H1 (cell line): ENCODE measurements around the gene ST8SIA2. TPM values are rescaled to one million over a fixed set of nuclear protein-coding genes. Genes with fewer than 3 reads are reported as not detected.

Experiments
- CTCF ChIA-PET: fragments of 300-600 bp; sonication (Branson Sonifier 250); formaldehyde crosslinking; loops from one replicate; lab custom pipeline; 2021; ENCODE audit not compliant: partially characterized antibody; lab: Charles Lee
- POLR2A ChIA-PET: fragments of 300-600 bp; sonication (Branson Sonifier 250); formaldehyde crosslinking; loops from one replicate; lab custom pipeline; 2021; ENCODE audit warnings: inconsistent platforms; ENCODE audit not compliant: partially characterized antibody; lab: Charles Lee
- DNase-seq, 2 experiments: peaks; one replicate each; pipeline versions ENCODE4 v3.0.0 to v3.0.0-alpha.2; 2010 to 2022; ENCODE audit warnings: low spot score in 2 of 2, low read depth in 1 of 2, mixed read lengths in 1 of 2
- FAIRE-seq: peaks from 2 replicates; lab custom pipeline; 2011; peaks lifted over from hg19 to GRCh38; lab: Jason Lieb, UNC
- H2AFZ ChIP-seq: 2 replicates; pipeline ENCODE4 v1.8.1; 2012; ENCODE audit warnings: low read length, inconsistent platforms
- H2AK5ac ChIP-seq: 2 replicates; pipeline ENCODE4 v1.6.1; 2013; ENCODE audit warnings: low read depth, low read length
- H2BK120ac ChIP-seq: replicated peaks from 2 replicates; pipeline ENCODE3; 2013; ENCODE audit warnings: low read depth, low read length, inconsistent platforms
- H2BK12ac ChIP-seq: 2 replicates; pipeline ENCODE4 v1.6.1; 2013; ENCODE audit warnings: low read depth, low read length
- H2BK15ac ChIP-seq: 2 replicates; pipeline ENCODE4 v1.6.1; 2013; ENCODE audit warnings: low read length
- H2BK20ac ChIP-seq: 2 replicates; pipeline ENCODE4 v1.6.1; 2013; ENCODE audit warnings: low read length
- H2BK5ac ChIP-seq: 2 replicates; pipeline ENCODE4 v1.6.1; 2013; ENCODE audit warnings: low read depth, low read length
- H3K14ac ChIP-seq: 2 replicates; pipeline ENCODE4 v1.6.1; 2013; ENCODE audit warnings: inconsistent platforms; ENCODE audit not compliant: insufficient read length
- H3K18ac ChIP-seq: 2 replicates; pipeline ENCODE4 v1.6.1; 2013; ENCODE audit warnings: low read length; ENCODE audit errors: extremely low read depth
- H3K23ac ChIP-seq: 2 replicates; pipeline ENCODE4 v1.6.1; 2013; ENCODE audit warnings: inconsistent platforms; ENCODE audit not compliant: insufficient read length
- H3K23me2 ChIP-seq: 2 replicates; pipeline ENCODE4 v1.6.1; 2013; ENCODE audit warnings: low read depth, low read length
- H3K27ac ChIP-seq: 2 replicates; pipeline ENCODE4 v1.6.1; 2011; ENCODE audit warnings: low read depth, low read length, inconsistent platforms
- H3K27me3 ChIP-seq, 4 experiments: replicated peaks in 1 of 4; 1 replicate in 1 of 4; 2 replicates in 3 of 4; pipeline versions ENCODE4 v1.6.1 to v1.8.1; 2011 to 2013; ENCODE audit warnings: low read length in 3 of 4, mild to moderate bottlenecking in 3 of 4, inconsistent platforms in 2 of 4, mixed read lengths in 2 of 4, moderate library complexity in 1 of 4; ENCODE audit not compliant: control insufficient read depth in 3 of 4, insufficient read depth in 3 of 4; ENCODE audit errors: extremely low read depth in 1 of 4
- H3K36me3 ChIP-seq, 4 experiments: 2 replicates each; pipeline versions ENCODE4 v1.6.1 to v1.8.1; 2011 to 2013; ENCODE audit warnings: mild to moderate bottlenecking in 4 of 4, low read length in 3 of 4, moderate library complexity in 2 of 4, control low read depth in 1 of 4, inconsistent platforms in 1 of 4; ENCODE audit not compliant: insufficient read depth in 4 of 4, control insufficient read depth in 2 of 4
- H3K4ac ChIP-seq: replicated peaks from 2 replicates; pipeline ENCODE3; 2013; ENCODE audit warnings: low read length, low read depth, mixed read lengths, inconsistent platforms; ENCODE audit not compliant: insufficient read length
- H3K4me1 ChIP-seq, 4 experiments: replicated peaks in 1 of 4; 1 replicate in 1 of 4; 2 replicates in 3 of 4; pipeline versions ENCODE4 v1.6.1 to v1.8.1; 2011 to 2013; ENCODE audit warnings: low read length in 3 of 4, inconsistent platforms in 2 of 4, mixed read lengths in 1 of 4; ENCODE audit not compliant: insufficient read depth in 4 of 4, control insufficient read depth in 3 of 4
- H3K4me2 ChIP-seq, 2 experiments: 2 replicates each; pipeline versions ENCODE4 v1.6.1 to v1.8.1; 2011 to 2013; ENCODE audit warnings: low read depth in 2 of 2, low read length in 2 of 2, control low read depth in 1 of 2, inconsistent platforms in 1 of 2, mild to moderate bottlenecking in 1 of 2; ENCODE audit not compliant: insufficient read depth in 1 of 2
- H3K4me3 ChIP-seq, 4 experiments: fragments of 200-600, 300-600 bp in 1 of 4; sonication (generic), shearing (Covaris generic), sonication (Bioruptor Twin) in 1 of 4; 2 replicates each; pipeline versions ENCODE4 v1.5.1 to v1.8.1; 2011 to 2016; ENCODE audit warnings: low read length in 4 of 4, low read depth in 3 of 4, control low read depth in 2 of 4, inconsistent platforms in 2 of 4, mild to moderate bottlenecking in 2 of 4, mixed read lengths in 1 of 4, moderate library complexity in 1 of 4; ENCODE audit not compliant: insufficient read depth in 2 of 4; ENCODE audit errors: extremely low read depth in 1 of 4
- H3K56ac ChIP-seq: replicated peaks from 2 replicates; pipeline ENCODE3; 2013; ENCODE audit warnings: low read depth, mild to moderate bottlenecking, mixed read lengths, low read length, inconsistent platforms; ENCODE audit not compliant: insufficient read length
- H3K79me1 ChIP-seq: 2 replicates; pipeline ENCODE4 v1.6.1; 2013; ENCODE audit warnings: low read depth, low read length, control low read depth
- H3K79me2 ChIP-seq, 2 experiments: 2 replicates each; pipeline versions ENCODE4 v1.6.1 to v1.8.1; 2012 to 2013; ENCODE audit warnings: low read length in 2 of 2, mild to moderate bottlenecking in 2 of 2, inconsistent platforms in 1 of 2; ENCODE audit not compliant: insufficient read depth in 2 of 2, control insufficient read depth in 1 of 2
- H3K9ac ChIP-seq, 4 experiments: replicated peaks in 1 of 4; 1 replicate in 1 of 4; 2 replicates in 3 of 4; pipeline versions ENCODE4 v1.6.1 to v1.8.1; 2011 to 2013; ENCODE audit warnings: low read depth in 3 of 4, low read length in 3 of 4, control low read depth in 2 of 4, mild to moderate bottlenecking in 2 of 4, moderate library complexity in 2 of 4, inconsistent platforms in 1 of 4; ENCODE audit errors: extremely low read depth in 1 of 4
- H3K9me3 ChIP-seq, 2 experiments: 2 replicates each; pipeline versions ENCODE4 v1.6.1 to v1.8.1; 2012 to 2013; ENCODE audit warnings: mild to moderate bottlenecking in 2 of 2, moderate library complexity in 2 of 2, control low read depth in 1 of 2, inconsistent platforms in 1 of 2, low read depth in 1 of 2, low read length in 1 of 2, mixed read lengths in 1 of 2; ENCODE audit not compliant: insufficient read depth in 2 of 2
- H4K20me1 ChIP-seq, 2 experiments: replicated peaks in 1 of 2; 2 replicates each; pipeline versions ENCODE3 to v1.8.1; 2011 to 2013; ENCODE audit warnings: inconsistent platforms in 2 of 2, low read length in 2 of 2, mild to moderate bottlenecking in 1 of 2; ENCODE audit not compliant: insufficient read depth in 2 of 2, control insufficient read depth in 1 of 2
- H4K5ac ChIP-seq: 2 replicates; pipeline ENCODE4 v1.6.1; 2013; ENCODE audit warnings: low read length, low read depth, mixed read lengths, inconsistent platforms; ENCODE audit not compliant: insufficient read length
- H4K8ac ChIP-seq: 2 replicates; pipeline ENCODE4 v1.8.0; 2013; ENCODE audit warnings: mild to moderate bottlenecking, moderate library complexity, low read length, inconsistent platforms; ENCODE audit not compliant: insufficient read depth; ENCODE audit errors: extremely low read depth
- H4K91ac ChIP-seq: replicated peaks from 2 replicates; pipeline ENCODE3; 2013; ENCODE audit warnings: low read length, mixed read lengths, inconsistent platforms; ENCODE audit not compliant: insufficient read length
- EGR1 ChIP-seq: IDR thresholded peaks from 2 replicates; pipeline ENCODE4 v1.6.1; 2011; ENCODE audit warnings: low read depth, low read length, borderline replicate concordance
- RAD21 ChIP-seq, 2 experiments: IDR thresholded peaks in 1 of 2; conservative IDR thresholded peaks in 1 of 2; 2 replicates each; pipeline ENCODE4 v1.6.1; 2011; ENCODE audit warnings: low read depth in 2 of 2, low read length in 2 of 2, improper control_type of control experiment in 1 of 2, inconsistent platforms in 1 of 2, mild to moderate bottlenecking in 1 of 2, moderate library complexity in 1 of 2
- RNF2 ChIP-seq: fragments of 200-900, 300-1000 bp; sonication (generic); IDR thresholded peaks from 2 replicates; pipeline ENCODE4 v1.7.1; 2016; ENCODE audit warnings: borderline replicate concordance, low read depth, mild to moderate bottlenecking, antibody characterized with exemption, low read length; ENCODE audit not compliant: poor library complexity, severe bottlenecking; ENCODE audit errors: missing control alignments
- SUZ12 ChIP-seq: fragments of 200-600 bp; sonication (generic); IDR thresholded peaks from 2 replicates; pipeline ENCODE4 v1.6.1; 2012; ENCODE audit warnings: mild to moderate bottlenecking, inconsistent platforms, low read length, moderate library complexity, mixed read lengths
- TCF12 ChIP-seq: IDR thresholded peaks from 2 replicates; pipeline ENCODE4 v1.6.1; 2011; ENCODE audit warnings: low read depth, mild to moderate bottlenecking, low read length
- TEAD4 ChIP-seq: IDR thresholded peaks from 2 replicates; pipeline ENCODE4 v1.6.1; 2012; ENCODE audit warnings: low read depth, low read length, inconsistent platforms, mixed read lengths
- WGBS, 2 experiments: shearing (Covaris generic) in 1 of 2; methylation state at CpG; one replicate each; pipeline versions ENCODE4 v1.1.6 to v1.1.7; 2013 to 2015; ENCODE audit warnings: low lambda C conversion rate in 2 of 2, mixed read lengths in 2 of 2, inconsistent platforms in 1 of 2, low coverage in 1 of 2, missing lambda C conversion rate in 1 of 2; ENCODE audit not compliant: insufficient replicate concordance in 2 of 2, insufficient coverage in 1 of 2, insufficient read length in 1 of 2; ENCODE audit errors: extremely low coverage in 1 of 2, missing lambda C conversion rate in 1 of 2; 5-methylcytosine and 5-hydroxymethylcytosine counted together
- polyA plus RNA-seq, 7 experiments: library from polyadenylated mRNA; depleted of rRNA in 3 of 7; stranded (reverse) in 5 of 7; unstranded in 2 of 7; fragments of >200 nt in 5 of 7; fragments of 200-250 nt in 2 of 7; gene quantifications; 1 replicate in 5 of 7; 2 replicates in 1 of 7; 4 replicates in 1 of 7; pipeline versions ENCODE4 v1.2.1 to v1.2.3, GENCODE V29; 2011 to 2013; ENCODE audit warnings: missing spikeins in 2 of 7, mixed read lengths in 2 of 7
- total RNA-seq: library from RNA; stranded (reverse); fragmentation: NEBNext Ultra II Directional; extraction: Animal tissue kit (Norgen Biotek cat#: 25700); gene quantifications from 2 replicates; pipeline ENCODE4 v1.2.1, GENCODE V29; 2021

Gene ST8SIA2
- total and polyA plus RNA-seq, 2 of the 8 experiments (the other 6 are each of a cell fraction or from before 2014, with no cell fraction given) = 3.0 to 4.5 TPM

- Histone ChIP-seq H4K5ac (no peak overlapping the region), H2BK15ac (no peak overlapping the region), H3K4me3 (no peak overlapping the region), H2AFZ (no peak overlapping the region), H3K36me3 (no peaks in the 10 kb centered on the region), H3K27me3 (no peaks in the 10 kb centered on the region), H2BK5ac (no peak overlapping the region), H2AK5ac (no peak overlapping the region), H4K20me1 (no peaks in the 10 kb centered on the region), H3K56ac (no peak overlapping the region), H3K27ac (no peak overlapping the region), H3K9ac (no peak overlapping the region), H4K8ac (no peak overlapping the region), H3K9me3 (no peaks in the 10 kb centered on the region), H2BK20ac (no peak overlapping the region), H3K79me2 (no peaks in the 10 kb centered on the region), H3K4me1 (no peaks in the 10 kb centered on the region), H3K4me2 (no peak overlapping the region), H3K18ac (no peak overlapping the region), H2BK120ac (no peak overlapping the region), H2BK12ac (no peak overlapping the region), H3K4ac (no peak overlapping the region), H3K23ac (no peak overlapping the region), H3K79me1 (no peaks in the 10 kb centered on the region), H3K23me2 (no peaks in the 10 kb centered on the region), H3K14ac (no peak overlapping the region), H4K91ac (no peak overlapping the region)
- WGBS, 2 experiments = 88% methylated on average over 7 of the region's 7 CpGs; no CpG with 5 or more reads in 1 of the 2 experiments
- DNase-seq (no peak), FAIRE-seq (no peak)
- ChIA-PET POLR2A (no interaction called here), CTCF (interaction anchor here (1.1 to 1.3 kb wide), 2 partner anchors 12 to 72 kb away, joined by 3 read pairs; no protein-coding TSS in a partner anchor)
- no peak for TF ChIP-seq SUZ12
- no peak for TF ChIP-seq RNF2
- no peak for TF ChIP-seq RAD21 (IDR thresholded peaks at IDR 0.05 in 1 of 2, conservative IDR thresholded peaks at IDR 0.05 in 1 of 2; ENCODE audit: low read depth in 2 of 2, low read length in 2 of 2)
- TF ChIP-seq EGR1 = no peak
- TF ChIP-seq TEAD4 = no peak
- TF ChIP-seq TCF12 = no peak
Measured at GRCh38 chr15:92463826-92464225, 70.1 kb downstream of the ST8SIA2 start.
